LNCaP clone FGC (cell line): ENCODE data around the gene TUBB1.

ENCODE experiments used
- DNase-seq: peaks from one replicate; pipeline ENCODE4 v3.0.0-alpha.2; 2011; ENCODE audit warnings: low read depth
- H3K4me3 ChIP-seq: 2 replicates; pipeline ENCODE4 v1.5.1; 2011; ENCODE audit warnings: mild to moderate bottlenecking, low read depth, low read length, control low read depth
- CTCF ChIP-seq: IDR thresholded peaks from 2 replicates; pipeline ENCODE4 v1.5.1; 2012; ENCODE audit warnings: mild to moderate bottlenecking; ENCODE audit not compliant: control insufficient read depth, insufficient read depth; ENCODE audit errors: extremely low read depth

The TUBB1 gene

GRCh38 chr20:59031564-59032022, 12.4 kb downstream of the TUBB1 start:
- no peak for DNase-seq
- H3K4me3 ChIP-seq = peak overlapping the region; percentile 80
- no peak for TF ChIP-seq CTCF

GRCh38 chr20:59032023-59032712, 12.9 kb downstream of the TUBB1 start, which contains the start of gene ATP5F1E:
TSS of gene ATP5F1E (minus strand) at chr20:59032335. CDS start at chr20:59032251, 84 bp downstream.
- peak within 1 kb of the TSS; percentile 80 for H3K4me3 ChIP-seq
- peak; percentile 62 for DNase-seq
- no peak for TF ChIP-seq CTCF

GRCh38 chr20:59032713-59033059, 13.5 kb downstream of the TUBB1 start:
- DNase-seq = no peak
- peak overlapping the region; percentile 80 for H3K4me3 ChIP-seq
- TF ChIP-seq CTCF = 0 out of 2 replicates have a peak, but pooled peaks have one; percentile 5

- TF ChIP-seq CTCF = no peak
- H3K4me3 ChIP-seq = peak overlapping the region; percentile 80
- no peak for DNase-seq
These were observed 13.9 kb downstream of the TUBB1 start for GRCh38 chr20:59033093-59033492.

GRCh38 chr20:59033616-59034165, 14.5 kb downstream of the TUBB1 start:
- TF ChIP-seq CTCF = no peak
- no peak overlapping the region for H3K4me3 ChIP-seq

GRCh38 chr20:59035381-59035780, 16.2 kb downstream of the TUBB1 start:
- no peak for TF ChIP-seq CTCF
- DNase-seq = no peak

More at GRCh38 chr20:59033616-59034165, 14.5 kb downstream of the TUBB1 start:
- no peak for DNase-seq

GRCh38 chr20:59037386-59037785, 18.2 kb downstream of the TUBB1 start:
- DNase-seq = no peak
- H3K4me3 ChIP-seq = no peak overlapping the region
- no peak for TF ChIP-seq CTCF

More at GRCh38 chr20:59035381-59035780, 16.2 kb downstream of the TUBB1 start:
- H3K4me3 ChIP-seq = no peak overlapping the region
